ENCODE results near the gene OSBPL5.

DNA sequence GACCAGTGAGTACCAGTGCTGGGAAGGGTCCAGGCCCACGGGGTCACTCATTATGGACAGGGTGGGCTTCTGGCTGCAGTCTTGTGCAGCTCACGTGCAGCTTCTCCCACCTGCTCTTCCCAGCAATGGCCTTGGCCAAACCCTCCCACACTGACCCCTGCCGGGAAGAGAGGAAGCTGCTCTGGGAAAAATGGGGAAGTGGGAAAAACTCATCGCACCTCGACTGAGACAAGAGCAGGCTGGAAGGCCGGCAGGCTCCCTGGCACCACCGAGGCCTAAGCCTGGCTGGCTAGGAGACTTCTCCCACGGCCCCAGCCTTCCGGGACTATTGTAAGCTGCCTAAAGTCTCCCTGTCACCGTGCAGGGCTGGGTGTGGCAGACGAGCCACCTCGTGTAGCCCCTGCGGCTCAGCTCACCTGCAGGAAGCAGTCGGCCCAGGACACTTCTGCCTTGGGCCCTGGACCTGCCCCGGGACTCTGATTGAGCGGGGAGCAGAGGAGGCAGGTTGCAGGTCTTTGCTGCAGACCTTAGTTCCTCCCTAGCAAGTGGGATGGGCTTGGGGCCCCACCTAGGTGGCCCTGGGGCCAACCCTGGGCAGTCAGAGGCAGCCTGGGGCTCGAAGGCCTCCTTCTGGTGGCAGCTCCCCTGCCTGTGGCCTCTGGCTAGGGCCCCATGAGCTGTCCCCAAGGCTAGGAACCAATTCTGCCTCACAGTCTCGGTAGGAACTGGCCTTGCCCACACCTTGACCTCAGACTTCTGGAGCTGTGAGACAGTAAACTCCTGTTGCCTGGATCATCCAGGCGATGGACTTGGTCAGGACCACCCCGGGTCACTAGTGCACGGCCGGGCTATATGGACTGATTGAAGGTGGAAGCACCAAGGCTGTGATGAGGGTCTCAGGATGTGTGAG is 30.4 kb upstream of the OSBPL5 start:
- TF ChIP-seq, protein P1, sequence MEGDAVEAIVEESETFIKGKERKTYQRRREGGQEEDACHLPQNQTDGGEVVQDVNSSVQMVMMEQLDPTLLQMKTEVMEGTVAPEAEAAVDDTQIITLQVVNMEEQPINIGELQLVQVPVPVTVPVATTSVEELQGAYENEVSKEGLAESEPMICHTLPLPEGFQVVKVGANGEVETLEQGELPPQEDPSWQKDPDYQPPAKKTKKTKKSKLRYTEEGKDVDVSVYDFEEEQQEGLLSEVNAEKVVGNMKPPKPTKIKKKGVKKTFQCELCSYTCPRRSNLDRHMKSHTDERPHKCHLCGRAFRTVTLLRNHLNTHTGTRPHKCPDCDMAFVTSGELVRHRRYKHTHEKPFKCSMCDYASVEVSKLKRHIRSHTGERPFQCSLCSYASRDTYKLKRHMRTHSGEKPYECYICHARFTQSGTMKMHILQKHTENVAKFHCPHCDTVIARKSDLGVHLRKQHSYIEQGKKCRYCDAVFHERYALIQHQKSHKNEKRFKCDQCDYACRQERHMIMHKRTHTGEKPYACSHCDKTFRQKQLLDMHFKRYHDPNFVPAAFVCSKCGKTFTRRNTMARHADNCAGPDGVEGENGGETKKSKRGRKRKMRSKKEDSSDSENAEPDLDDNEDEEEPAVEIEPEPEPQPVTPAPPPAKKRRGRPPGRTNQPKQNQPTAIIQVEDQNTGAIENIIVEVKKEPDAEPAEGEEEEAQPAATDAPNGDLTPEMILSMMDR (IDR thresholded peaks at IDR 0.05; ENCODE audit: low read depth, low read length): peak; percentile 35
- no peak for TF ChIP-seq MYC (IDR thresholded peaks at IDR 0.05; ENCODE audit: low read depth, low read length)
- no peak for TF ChIP-seq POLR2A (IDR thresholded peaks at IDR 0.05; ENCODE audit: extremely low read depth, insufficient read length)

Measured in NB4 (cell line).